ENCODE data around the gene TH. TPM values are rescaled to one million over a fixed set of nuclear protein-coding genes. Genes with fewer than 3 reads are reported as not detected.

TH gene
- total and polyA plus RNA-seq, 2 of the 4 experiments (the other 2 are of a cell fraction) = 0.10 TPM; not detected in 1

DNA sequence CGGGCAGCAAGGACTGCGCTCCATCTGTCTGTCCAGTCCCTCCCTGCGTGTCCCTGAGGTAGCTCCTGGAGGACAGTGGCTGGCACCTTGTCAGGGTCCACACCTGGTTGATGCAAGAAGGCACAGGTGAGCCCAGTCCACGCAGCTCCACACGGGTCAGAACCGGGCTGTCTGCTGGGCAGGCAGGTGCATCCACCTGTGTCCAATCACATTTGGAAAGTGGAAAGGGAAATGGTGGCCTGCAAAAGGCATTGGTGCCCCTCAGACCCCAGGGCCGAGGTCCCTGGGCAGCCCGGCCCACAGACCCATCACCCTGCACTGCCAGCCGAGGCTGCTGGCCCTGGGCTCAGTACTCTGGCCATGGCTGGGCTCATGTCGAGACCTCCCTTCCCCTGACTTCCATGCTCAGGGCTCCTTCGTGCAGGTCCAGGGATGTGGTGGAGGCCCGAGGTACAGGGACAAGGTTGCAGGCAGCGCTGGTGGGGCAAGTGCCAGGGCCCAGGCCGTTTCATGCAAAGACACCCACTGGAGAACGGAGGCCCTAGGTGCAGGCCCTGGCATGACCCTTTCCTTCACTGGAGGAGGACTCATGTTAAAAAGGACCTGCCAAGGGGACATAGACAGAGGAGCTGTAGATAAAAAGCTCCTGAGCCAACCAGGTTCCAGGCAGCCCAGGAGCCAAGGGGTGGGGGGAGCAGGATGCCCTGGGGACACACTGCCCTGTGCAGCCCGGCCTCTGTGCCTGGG lies 38.9 kb upstream of the TH start:
- Histone ChIP-seq H3K4me1 (ENCODE audit: control insufficient read depth, insufficient read depth, low read length) (no peaks in the 10 kb centered on the region), H4K20me1 (ENCODE audit: insufficient read depth, low read length) (no peaks in the 10 kb centered on the region; the same call in 1 of the 2 replicates), H2AFZ (replicated peaks; ENCODE audit: low read length, poor library complexity) (no peak overlapping the region), H2AK9ac (replicated peaks; ENCODE audit: low read depth, low read length, poor library complexity) (no peak overlapping the region), H3K79me1 (ENCODE audit: low read depth in 1 of 2, low read length in 2 of 2) (no peaks in the 10 kb centered on the region), H2BK15ac (ENCODE audit: low read depth, low read length) (no peak overlapping the region), H2BK20ac (ENCODE audit: low read depth, low read length) (no peak overlapping the region), H3K9ac (ENCODE audit: low read depth, low read length) (no peak overlapping the region), H4K5ac (ENCODE audit: low read depth, low read length) (no peak overlapping the region), H3K36me3 (ENCODE audit: control insufficient read depth, insufficient read depth, low read length) (no peaks in the 10 kb centered on the region), H3K27me3 (ENCODE audit: control insufficient read depth, insufficient read depth, low read length) (peaks cover 37% of the 10 kb centered on the region), H2BK120ac (ENCODE audit: low read depth, low read length) (no peak overlapping the region), H3K27ac (ENCODE audit: insufficient read depth, low read length) (no peak overlapping the region), H3K18ac (ENCODE audit: low read depth, low read length) (no peak overlapping the region), H3K56ac (ENCODE audit: extremely low read depth, insufficient read depth, low read length) (no peak overlapping the region), H3K9me3 (ENCODE audit: control insufficient read depth, insufficient read depth, low read length) (peaks cover 5% of the 10 kb centered on the region; the same call in 1 of the 2 replicates), H3K14ac (replicated peaks; ENCODE audit: low read depth, low read length) (no peak overlapping the region), H3K23ac (ENCODE audit: low read depth, low read length) (no peak overlapping the region), H3K4me2 (ENCODE audit: low read depth, low read length) (no peak overlapping the region), H4K91ac (ENCODE audit: insufficient read depth, low read depth, low read length) (no peak overlapping the region), H4K8ac (ENCODE audit: low read depth in 2 of 2, low read length in 2 of 2) (no peak overlapping the region), H2BK5ac (ENCODE audit: low read depth, low read length, poor library complexity, severe bottlenecking) (no peak overlapping the region), H3K4ac (ENCODE audit: low read depth, low read length) (no peak overlapping the region), H2AK5ac (ENCODE audit: low read depth, low read length) (no peak overlapping the region), H3K9me1 (ENCODE audit: insufficient read depth, low read length) (no peaks in the 10 kb centered on the region), H3K4me3 (ENCODE audit: insufficient read depth, low read depth, low read length) (no peak overlapping the region)
- intact Hi-C loops (cut with micrococcal nuclease) = no loop called here
- ChIA-PET POLR2A (ENCODE audit: unreplicated experiment) (no interaction called here), CTCF (no interaction called here)
- WGBS, 2 experiments (ENCODE audit: extremely low coverage in 2 of 2, insufficient read length in 1 of 2) = 77% methylated on average over 4 of the region's 16 CpGs; no CpG with 5 or more reads in 1 of the 2 experiments
- BruUV-seq (replicated peaks) = no TSS peak
- in situ Hi-C loops (cut with MboI; ENCODE audit: low sequenced_read_pairs) = no loop called here
- dilution Hi-C loops (cut with HindIII; ENCODE audit: low sequenced_read_pairs, unreplicated experiment) = no loop called here
- ATAC-seq (ENCODE audit: low read depth) = no peak
- no peak for TF ChIP-seq FOS (IDR thresholded peaks at IDR 0.05; ENCODE audit: low read depth, low read length)
- DNase-seq = no peak
